Nephron (organoid): ENCODE data around the gene MRRF.
A peak's percentile ranks its signal among the peaks of the same experiment; 100 is the strongest.

Source experiments
- H3K27ac Mint-ChIP-seq, 3 experiments: 2 replicates each; pipeline ENCODE4 v1.8.0; 2020; ENCODE audit warnings: mixed read lengths in 3 of 3, mild to moderate bottlenecking in 2 of 3, moderate library complexity in 1 of 3
- H3K27me3 Mint-ChIP-seq: 2 replicates; pipeline ENCODE4 v1.8.0; 2021; ENCODE audit warnings: low read depth, mild to moderate bottlenecking, moderate library complexity, mixed read lengths
- H3K36me3 Mint-ChIP-seq: 2 replicates; pipeline ENCODE4 v1.8.0; 2020; ENCODE audit warnings: low read depth, mixed read lengths
- H3K4me1 Mint-ChIP-seq: 2 replicates; pipeline ENCODE4 v1.8.0; 2020; ENCODE audit warnings: mixed read lengths
- H3K4me3 Mint-ChIP-seq, 3 experiments: 2 replicates each; pipeline ENCODE4 v1.8.0; 2020; ENCODE audit warnings: mild to moderate bottlenecking in 3 of 3, mixed read lengths in 3 of 3, moderate library complexity in 2 of 3
- H3K9me3 Mint-ChIP-seq: 2 replicates; pipeline ENCODE4 v1.8.0; 2020; ENCODE audit warnings: mixed read lengths
- CTCF ChIP-seq, 3 experiments: fragments of 200-600 bp; sonication (generic); IDR thresholded peaks; one replicate each; pipeline ENCODE4 v1.5.0; 2021; ENCODE audit warnings: antibody characterized with exemption in 3 of 3; ENCODE audit not compliant: unreplicated experiment in 3 of 3

The MRRF gene

GRCh38 chr9:122338536-122338935 lies 73.9 kb downstream of the MRRF start:
- Mint-ChIP-seq H3K9me3 (no peaks in the 10 kb centered on the region), H3K27me3 (peaks cover 44% of the 10 kb centered on the region), H3K4me1 (peaks cover 44% of the 10 kb centered on the region), H3K27ac (peak overlapping the region in 1 of 3 experiments; percentile 75), H3K36me3 (no peaks in the 10 kb centered on the region), H3K4me3 (no peak overlapping the region)
- TF ChIP-seq CTCF (IDR thresholded peaks at IDR 0.05; ENCODE audit: unreplicated experiment in 3 of 3), result no peak

- no peak overlapping the region for H3K4me3 Mint-ChIP-seq
- H3K4me1 Mint-ChIP-seq, result peaks cover 43% of the 10 kb centered on the region
- no peak for TF ChIP-seq CTCF (IDR thresholded peaks at IDR 0.05; ENCODE audit: unreplicated experiment in 3 of 3)
- peak overlapping the region in 1 of 3 experiments; percentile 75 for H3K27ac Mint-ChIP-seq
- H3K27me3 Mint-ChIP-seq, result peaks cover 44% of the 10 kb centered on the region
- H3K36me3 Mint-ChIP-seq, result no peaks in the 10 kb centered on the region
- no peaks in the 10 kb centered on the region for H3K9me3 Mint-ChIP-seq
Measured at GRCh38 chr9:122338994-122339393, 74.3 kb downstream of the MRRF start.

GRCh38 chr9:122339579-122339978 lies 74.9 kb downstream of the MRRF start:
- peaks cover 45% of the 10 kb centered on the region for H3K27me3 Mint-ChIP-seq

GRCh38 chr9:122340161-122340560 lies 75.5 kb downstream of the MRRF start:
- H3K27ac Mint-ChIP-seq, result no peak overlapping the region
- H3K9me3 Mint-ChIP-seq, result no peaks in the 10 kb centered on the region
- peaks cover 39% of the 10 kb centered on the region for H3K4me1 Mint-ChIP-seq
- H3K27me3 Mint-ChIP-seq, result peaks cover 51% of the 10 kb centered on the region
- H3K4me3 Mint-ChIP-seq, result no peak overlapping the region
- no peak for TF ChIP-seq CTCF (IDR thresholded peaks at IDR 0.05; ENCODE audit: unreplicated experiment in 3 of 3)
- H3K36me3 Mint-ChIP-seq, result no peaks in the 10 kb centered on the region

More at GRCh38 chr9:122339579-122339978, 74.9 kb downstream of the MRRF start:
- H3K36me3 Mint-ChIP-seq, result no peaks in the 10 kb centered on the region
- TF ChIP-seq CTCF (IDR thresholded peaks at IDR 0.05; ENCODE audit: unreplicated experiment in 3 of 3), result no peak
- H3K27ac Mint-ChIP-seq, result no peak overlapping the region
- peaks cover 43% of the 10 kb centered on the region for H3K4me1 Mint-ChIP-seq
- H3K4me3 Mint-ChIP-seq, result no peak overlapping the region
- H3K9me3 Mint-ChIP-seq, result no peaks in the 10 kb centered on the region

- Mint-ChIP-seq H3K4me3 (no peak overlapping the region), H3K27me3 (peaks cover 64% of the 10 kb centered on the region), H3K27ac (no peak overlapping the region), H3K9me3 (no peaks in the 10 kb centered on the region), H3K36me3 (no peaks in the 10 kb centered on the region), H3K4me1 (peaks cover 27% of the 10 kb centered on the region)
- no peak for TF ChIP-seq CTCF (IDR thresholded peaks at IDR 0.05; ENCODE audit: unreplicated experiment in 3 of 3)
Measured at GRCh38 chr9:122342323-122343050, 77.8 kb downstream of the MRRF start.
